IPS-11a (cell line): ENCODE data around the gene SMAD3.

Experiments
- H3K4me3 ChIP-seq: one replicate; pipeline ENCODE4 v1.5.1; 2013; ENCODE audit warnings: low read depth, low read length, control low read depth

The SMAD3 gene

DNA sequence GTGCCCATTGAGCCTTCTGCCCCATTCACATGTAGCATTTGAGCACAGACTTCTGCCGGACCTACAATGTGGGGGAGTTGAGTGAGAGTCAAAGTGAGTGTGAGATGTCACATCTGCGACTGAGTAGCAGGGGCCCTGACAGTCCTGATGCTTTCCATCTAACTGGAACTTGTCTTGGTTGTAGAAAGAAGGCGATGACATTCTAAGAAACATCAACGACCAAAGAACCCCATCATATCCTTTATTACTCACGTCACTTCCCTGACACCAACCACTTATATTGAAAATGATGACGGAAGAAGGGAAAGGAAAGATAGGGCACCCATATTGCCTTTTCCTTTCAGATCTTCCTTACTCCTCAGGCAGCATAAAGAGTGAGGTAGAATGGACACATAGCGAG is 30.5 kb downstream of the SMAD3 start:
- no peak overlapping the region for H3K4me3 ChIP-seq

DNA sequence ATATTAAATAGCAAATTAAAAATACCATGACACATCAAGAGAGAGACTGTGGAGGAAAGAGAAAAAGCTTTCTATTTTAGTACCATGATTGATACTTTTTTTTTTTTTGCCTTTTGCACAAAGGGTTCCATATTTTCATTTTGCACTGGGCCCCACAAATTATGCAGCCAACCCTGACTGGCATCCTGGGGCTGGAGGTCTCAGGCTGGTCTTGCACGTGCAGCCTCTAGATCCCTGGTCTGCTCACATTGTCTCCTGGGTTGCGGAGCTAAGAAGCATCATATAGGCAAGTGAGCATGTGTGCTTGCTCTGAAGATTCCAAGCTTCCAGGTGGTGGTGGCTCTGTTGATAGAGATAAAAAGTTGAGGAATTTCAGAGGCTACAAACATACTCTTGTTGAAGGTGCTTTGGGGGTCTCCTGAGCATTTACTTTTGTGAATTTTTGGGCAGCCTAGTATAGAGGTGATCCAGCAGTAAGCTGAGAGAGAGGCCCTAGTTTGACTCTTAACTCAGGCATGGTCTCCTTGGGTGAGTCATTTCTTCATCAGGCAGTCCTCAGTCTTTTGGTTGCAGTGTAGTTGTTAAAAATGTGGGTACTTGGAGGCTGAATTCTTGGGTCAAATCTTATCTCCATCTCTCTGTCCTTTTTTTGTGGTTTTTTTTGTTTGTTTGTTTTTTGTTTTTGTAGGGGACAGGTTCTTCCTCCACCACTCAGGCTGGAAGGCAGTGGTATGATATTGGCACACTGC is 31.3 kb downstream of the SMAD3 start:
- H3K4me3 ChIP-seq, result no peak overlapping the region

DNA sequence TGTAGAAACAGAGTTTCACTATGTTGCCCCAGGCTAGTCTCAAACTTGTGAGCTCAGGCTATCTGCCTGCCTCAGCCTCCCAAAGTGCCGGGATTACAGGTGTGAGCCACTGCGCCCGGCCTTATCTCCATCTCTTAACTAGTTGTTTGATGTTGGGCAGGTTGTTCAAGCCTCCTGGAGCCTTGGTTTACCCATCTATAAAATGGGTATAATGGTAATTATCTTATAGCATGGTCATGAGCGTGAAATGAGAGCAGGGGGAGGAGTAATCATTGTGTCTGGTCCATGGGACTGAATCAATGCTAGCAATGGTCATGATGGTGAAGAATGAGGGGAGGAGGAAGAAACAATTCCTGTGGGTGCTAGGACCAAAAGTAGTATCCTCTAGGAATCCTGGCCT is 32.0 kb downstream of the SMAD3 start:
- no peak overlapping the region for H3K4me3 ChIP-seq

DNA sequence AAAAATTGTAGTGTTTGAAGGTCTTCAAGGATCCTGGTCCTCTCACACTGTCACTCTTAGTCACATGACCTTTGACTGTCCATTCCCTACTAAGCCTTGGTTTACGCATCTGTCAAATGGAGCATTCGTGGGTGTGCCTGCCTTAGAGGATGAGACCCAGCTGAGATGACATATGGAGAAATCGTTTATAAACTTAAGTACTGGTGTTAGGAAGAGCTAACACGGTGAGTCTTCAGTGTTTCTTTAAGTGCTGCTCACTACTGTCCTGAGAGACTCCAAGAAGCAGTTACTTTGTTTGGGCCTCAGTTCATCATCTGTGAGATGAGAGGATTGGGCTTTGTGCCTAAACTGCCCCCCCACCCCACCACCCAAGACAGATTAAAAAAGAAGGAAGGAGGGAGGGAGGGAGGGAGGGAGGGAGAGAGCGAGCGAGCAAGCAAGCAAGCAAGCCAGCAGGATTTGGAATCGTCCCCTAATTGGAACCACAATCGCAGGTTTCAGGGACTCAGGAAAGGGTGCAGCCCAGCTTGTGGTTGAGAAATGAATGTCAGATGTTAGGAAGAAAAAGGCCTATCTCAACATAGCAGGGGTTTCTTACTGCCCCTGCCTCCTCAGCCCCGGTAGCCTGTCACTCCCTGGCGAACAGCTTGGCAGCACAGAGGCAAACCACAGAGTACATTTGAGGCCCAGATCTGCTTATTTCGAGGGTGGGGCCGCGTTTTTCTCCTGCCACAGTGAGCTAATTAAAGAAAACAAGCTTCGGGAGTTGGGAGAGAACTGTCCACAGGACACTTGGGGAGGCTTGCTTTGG is 32.7 kb downstream of the SMAD3 start:
- no peak overlapping the region for H3K4me3 ChIP-seq

DNA sequence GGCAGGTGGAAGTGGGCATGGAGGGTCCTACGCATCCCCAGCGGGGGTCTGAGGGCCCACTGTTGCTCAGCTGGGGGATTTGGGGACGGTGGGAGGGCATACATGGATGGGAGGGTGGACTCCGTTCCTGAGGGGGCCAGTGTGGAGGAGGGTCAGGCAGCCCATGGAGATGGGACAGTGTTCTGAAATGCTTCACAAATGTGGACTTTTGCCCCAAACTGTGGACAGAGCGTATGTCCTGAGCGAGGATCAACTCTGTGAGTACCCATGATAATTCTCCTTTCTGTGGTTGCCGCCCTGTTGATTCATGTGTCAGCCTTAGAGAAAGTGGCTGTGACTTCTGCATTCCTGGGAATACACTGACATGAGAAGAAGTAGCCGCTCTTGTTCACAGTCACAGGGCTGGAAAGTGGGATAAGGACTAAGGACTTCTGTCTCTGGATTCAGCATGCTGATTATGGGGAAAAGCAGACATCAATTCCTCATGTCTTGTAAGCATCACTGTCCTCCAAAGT is 33.4 kb downstream of the SMAD3 start:
- H3K4me3 ChIP-seq, result no peak overlapping the region

DNA sequence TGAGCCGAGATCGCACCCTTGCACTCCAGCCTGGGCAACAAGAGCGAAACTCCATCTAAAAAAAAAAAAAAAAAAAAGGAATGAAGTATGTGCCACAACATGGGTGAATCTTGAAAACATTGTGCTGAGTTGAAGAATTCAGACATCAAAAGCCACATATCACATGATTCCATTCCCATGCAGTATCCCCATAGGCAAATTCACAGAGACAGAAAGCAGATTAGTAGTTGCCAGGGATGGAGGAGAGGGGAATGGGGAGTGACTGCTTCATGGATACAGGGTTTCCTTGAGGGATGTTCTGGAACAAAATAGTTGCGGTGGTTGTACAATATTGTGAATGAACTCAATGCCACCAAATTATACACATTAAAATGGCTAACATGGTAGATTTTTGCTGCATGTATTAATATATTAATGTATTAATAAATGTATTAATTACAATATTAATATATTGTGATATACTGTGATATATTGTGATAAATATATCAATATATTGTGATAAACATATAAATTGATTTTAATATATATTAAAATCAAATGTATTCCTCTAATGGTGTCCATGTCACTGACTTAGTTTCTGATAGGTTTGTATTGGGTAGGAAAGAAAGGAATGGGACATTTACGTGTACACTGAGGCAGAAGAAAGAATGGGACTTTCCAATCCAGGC is 34.9 kb downstream of the SMAD3 start:
- H3K4me3 ChIP-seq, result no peak overlapping the region

DNA sequence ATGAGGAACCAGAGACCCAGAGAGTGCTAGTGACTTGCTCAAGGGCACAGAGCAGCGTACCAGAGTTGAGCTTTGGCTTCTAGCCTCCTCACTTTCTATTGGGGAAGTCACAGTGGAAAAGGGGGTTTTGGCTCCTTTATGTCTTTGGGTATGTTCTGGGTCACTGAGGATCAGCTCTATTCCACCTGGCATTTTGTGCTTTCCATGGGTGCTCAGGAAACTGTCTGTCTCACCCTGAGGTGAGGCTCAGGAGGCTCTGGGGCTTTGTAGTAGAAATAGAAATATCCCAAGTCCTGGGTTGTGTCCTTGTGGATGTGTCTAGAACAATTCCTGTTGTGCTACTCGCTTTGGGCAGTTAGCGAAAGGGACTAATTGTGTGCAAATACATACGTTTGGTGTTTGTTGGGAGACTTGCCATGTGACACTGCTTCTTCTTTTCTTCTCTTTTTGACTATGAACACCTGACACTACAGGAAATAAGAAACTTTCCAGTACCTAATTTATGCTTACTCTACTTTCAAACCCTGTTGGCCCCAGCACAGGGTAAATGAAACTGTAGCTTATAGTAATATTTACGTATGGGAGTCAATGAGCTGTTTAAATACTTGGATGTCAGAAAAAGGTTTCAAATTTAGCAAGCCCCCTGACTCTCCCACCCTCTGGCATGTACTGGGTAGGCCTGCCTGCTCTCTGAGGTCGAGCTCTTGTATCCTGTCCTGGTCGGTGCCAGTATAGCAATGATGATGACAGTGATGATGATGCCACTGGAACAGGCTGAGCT is 35.6 kb downstream of the SMAD3 start:
- no peak overlapping the region for H3K4me3 ChIP-seq

DNA sequence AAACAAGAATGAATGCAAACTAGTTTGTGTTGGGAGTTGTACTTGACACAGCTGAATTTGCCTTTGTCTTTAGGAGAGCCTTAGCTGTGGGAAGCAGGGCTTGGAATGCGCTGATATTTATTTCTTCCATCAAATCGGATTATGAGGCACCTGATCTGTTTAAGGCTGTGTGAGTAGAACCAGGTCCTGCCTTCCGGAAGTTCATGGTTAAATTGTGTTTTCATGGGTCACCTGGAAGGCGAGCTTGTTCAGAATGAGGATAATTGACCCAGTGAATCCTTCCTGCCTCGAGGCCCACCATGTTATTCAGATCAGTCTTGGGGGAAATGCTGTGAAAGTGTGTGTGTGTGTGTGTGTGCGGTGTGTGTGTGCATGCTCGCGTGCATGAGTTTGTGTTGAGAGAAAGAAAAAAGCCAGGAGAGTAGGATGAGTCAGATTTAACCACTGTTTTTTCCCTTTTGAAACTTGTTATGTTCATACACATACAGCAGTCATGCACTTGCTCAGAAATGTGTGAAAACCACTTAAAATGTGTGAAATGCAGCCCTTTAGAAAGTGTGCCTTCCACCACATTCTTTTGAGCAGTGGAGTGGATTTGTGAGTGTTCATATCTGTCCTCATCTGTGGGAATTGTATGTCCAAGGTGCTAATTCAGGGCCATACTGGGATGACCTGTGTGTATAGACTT is 36.7 kb downstream of the SMAD3 start:
- H3K4me3 ChIP-seq, result no peak overlapping the region

DNA sequence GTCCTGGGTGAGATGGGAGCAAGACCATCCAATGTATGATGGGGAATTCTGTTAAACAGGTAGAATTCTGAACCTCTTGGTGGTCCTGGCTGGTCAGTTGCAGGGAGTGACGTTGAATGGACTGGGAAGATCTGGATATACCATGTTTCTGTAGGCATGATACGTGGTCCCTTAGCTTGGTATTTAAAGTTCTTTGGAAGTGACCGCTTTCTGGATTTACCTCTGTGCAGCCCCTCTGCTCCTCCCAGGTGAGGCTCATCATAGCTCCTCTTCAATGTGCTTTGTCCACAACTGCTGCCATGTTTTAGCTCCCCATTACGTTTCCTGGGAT is 37.2 kb downstream of the SMAD3 start:
- no peak overlapping the region for H3K4me3 ChIP-seq

DNA sequence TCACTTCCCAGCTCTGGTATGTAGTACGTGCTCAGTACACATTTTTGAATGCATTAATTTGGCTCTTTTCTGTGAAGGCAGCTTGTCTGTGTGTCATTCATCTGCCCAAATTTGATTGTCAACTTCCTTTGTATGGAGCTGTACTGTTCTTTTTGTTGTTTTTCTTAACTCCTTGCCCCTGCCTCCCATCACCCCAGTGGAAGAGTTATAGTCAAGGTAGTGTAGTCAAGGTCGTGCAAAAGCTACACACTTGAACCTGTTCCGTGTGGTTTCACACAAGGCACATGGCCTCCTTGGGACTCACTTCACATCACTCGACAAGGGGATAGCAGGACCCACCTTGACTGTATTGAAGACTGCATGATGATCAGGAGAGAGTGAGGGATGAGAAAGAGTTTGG is 37.6 kb downstream of the SMAD3 start:
- H3K4me3 ChIP-seq, result no peak overlapping the region

DNA sequence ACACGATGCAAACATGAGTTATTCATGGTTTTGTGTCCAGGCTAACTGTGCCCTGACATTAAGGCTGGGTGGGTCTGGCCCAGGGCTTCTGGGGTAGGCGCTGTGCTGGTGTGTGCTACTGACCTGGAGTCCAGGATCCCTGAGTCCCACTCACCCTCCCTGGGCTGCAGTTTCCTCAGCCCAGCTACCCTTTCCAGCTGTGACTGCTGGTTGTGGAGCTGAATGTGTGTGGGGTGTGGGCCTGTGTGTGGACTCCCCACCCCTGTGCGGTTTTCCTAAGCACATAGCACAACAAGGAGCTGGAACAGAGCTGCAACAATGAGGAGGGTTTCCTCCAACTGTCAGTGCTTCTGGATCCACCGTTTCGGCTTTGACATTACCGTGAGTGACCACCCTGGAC is 38.0 kb downstream of the SMAD3 start:
- no peak overlapping the region for H3K4me3 ChIP-seq

DNA sequence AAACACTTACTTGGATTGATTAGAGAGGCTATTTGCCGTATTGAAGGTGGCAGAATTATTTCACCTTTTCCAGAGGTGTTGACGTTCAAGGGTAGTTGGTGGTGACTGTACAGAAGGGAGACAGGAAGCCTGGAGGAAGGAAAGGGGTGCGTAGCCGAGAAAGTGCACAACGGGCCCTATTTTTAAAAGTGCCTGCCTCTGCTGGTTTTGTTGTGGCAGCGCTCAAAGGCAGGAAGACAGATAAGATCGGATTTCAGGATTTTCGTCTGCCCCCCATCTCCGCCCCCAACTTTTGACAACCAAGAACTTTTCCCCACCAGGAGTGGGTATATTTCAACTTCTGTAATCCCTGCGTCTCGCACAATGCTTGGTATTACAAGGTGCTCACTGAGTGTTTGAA is 38.5 kb downstream of the SMAD3 start:
- no peak overlapping the region for H3K4me3 ChIP-seq

DNA sequence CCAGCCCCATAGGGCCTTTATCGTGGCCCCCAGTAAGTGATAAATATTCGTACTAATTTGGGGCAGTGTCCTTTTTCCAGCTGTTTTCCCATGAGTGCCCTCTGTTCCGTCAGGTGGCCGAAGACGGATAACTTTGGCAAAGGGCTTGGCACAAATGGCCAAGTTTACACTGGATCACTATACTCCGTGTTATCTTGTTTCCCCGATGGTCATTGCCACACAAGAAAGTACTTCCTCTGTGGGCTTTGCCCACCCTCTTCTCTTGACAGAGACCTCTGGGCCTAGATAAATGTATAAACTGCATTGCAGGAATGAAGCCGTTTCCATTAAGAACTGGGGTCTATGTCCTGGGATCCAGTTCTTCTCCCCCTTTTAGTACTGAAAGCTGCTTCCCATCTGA is 39.1 kb downstream of the SMAD3 start:
- no peak overlapping the region for H3K4me3 ChIP-seq

DNA sequence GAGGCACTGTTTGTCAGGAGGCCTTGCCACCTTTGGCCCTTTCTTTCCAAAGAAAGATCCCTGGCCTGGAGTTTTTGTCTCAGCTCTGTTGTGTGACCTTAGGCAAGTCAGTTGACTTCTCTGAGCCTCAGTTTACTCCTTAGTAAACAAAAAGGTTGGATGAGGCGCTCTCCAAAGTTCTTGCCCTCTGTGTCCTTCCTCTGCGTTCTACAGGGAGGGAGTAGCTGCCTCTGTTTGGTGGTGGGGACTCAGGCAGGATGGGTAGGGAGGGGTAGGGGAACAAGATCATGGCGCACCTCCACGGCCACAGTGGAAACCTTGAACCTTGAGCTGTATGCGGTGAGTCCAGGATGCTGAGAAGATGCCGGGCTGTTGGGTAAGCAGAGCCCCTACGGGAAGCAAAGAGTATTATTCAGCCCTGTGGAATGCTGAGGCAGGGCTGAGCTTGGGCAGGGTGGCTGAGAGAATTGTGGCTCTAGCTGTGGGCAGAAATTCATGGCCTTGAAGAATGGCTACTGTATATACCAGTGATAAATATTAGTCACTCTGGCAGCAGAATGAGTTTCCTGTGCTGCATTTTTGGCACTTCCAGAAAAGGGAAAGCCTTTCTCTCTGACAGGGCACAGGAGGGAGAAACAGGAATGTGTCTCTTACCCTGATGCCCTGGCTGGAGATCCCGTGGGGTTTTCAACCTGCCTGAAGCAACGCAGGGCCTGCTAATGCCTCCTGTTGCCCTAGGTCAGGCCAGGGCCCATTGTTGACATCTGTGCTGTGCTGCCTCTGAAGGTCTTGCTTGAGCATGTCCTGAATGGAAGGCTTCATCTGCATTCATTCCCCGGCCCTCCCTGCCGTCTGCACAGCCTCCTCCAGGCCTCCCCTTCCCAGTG is 39.9 kb downstream of the SMAD3 start:
- H3K4me3 ChIP-seq, result no peak overlapping the region

DNA sequence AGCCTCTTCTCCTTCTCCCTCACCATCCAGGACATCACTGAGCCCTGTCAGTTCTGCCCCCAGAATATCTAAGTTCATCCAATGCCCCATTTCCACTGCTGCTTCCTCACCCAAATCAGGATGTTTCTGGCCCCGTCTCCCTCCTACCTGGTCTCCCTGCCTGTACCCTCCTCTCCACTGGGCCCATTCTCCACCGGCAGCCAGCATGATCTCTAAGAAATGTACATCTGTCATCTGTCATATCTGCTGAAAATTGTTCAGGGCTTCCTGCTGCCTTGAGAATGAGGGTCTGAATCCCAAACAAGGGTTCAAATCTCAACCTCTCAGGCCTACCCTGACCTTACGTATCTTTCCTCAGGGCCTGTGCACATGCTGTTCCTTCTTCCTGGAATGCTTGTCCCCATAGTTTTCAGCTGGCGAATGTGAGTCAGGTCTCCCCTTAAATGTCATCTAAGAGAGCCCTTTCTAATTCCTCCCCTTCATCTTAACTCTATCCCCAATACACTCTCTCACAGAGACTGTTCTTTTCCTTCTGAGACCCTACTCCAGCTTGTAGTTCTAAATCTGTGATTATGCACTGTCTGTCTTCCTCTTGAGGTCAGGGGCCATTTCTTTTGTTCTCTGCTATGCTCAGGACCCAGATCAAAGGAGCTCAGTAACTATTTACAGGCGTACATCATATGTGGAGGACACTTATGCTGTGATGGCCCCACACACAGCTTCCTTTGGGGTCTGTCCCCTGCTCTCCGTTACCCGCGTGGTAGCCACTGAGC is 40.8 kb downstream of the SMAD3 start:
- H3K4me3 ChIP-seq, result no peak overlapping the region

DNA sequence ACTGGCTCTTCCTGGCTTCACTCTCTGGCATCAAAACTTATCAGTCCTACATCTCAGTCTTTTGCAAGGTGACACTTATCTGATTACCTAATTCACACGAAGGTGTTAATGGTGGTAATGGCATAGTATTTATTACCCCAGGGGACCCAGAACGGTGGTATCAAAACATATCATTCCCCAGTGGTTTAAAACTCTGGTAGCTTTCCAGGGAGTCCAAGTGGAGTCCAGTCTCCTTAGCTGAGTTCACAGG is 41.3 kb downstream of the SMAD3 start:
- H3K4me3 ChIP-seq, result no peak overlapping the region

DNA sequence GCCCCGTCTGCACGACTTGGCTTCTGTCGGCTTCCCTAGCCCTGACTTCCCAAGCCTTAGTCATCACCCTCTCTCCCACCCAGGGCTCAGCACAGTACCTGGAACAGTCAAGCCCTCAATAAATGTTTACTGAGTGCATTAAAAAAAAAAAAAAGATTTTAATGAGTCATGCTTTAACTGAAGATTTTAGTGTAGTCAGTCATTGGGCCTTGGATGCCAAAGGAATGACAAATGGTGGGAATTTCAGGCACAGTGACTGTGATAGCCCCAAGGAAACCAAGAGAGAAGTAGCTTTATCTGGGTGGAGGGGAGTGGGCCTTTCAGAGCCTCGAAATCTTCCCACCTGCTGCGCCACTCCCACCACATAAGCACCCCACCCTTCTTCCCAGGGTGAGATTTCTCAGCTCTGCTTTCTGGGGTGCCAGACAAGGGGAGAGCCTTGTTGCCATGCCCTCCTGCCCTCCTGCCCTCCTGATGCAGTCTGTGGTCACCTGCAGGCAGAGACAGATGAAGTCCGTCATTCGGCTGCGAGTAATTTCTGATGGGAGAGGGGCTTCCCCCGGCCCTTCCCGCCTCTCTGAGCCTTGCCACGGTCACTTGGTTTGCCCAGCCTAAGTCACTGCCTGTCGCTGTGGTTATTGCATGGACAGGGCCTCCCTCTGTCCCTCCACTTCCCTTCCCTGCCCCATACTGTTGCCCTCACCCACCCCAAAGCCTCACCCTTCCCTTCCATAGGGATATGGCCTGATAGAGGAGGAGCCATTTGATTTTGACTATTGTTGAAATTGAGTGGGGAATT is 41.8 kb downstream of the SMAD3 start:
- H3K4me3 ChIP-seq, result no peak overlapping the region
